Stomach smooth muscle (tissue), 2 donors: ENCODE data around the gene MEGF11.
"Not testable (repeated sequence)": the region's sequence is repeated elsewhere in the genome, so short reads cannot be mapped to it uniquely, and the experiment has no call there.

Experiments
- H3K27ac ChIP-seq: one replicate; pipeline ENCODE4 v1.7.0; 2013; ENCODE audit warnings: mild to moderate bottlenecking, low read length, inconsistent platforms
- H3K27me3 ChIP-seq, 2 donors: one replicate each; pipeline ENCODE4 v1.7.0; 2013; ENCODE audit warnings: low read length in 2 of 2; ENCODE audit not compliant: insufficient read depth in 2 of 2, control insufficient read depth in 1 of 2
- H3K36me3 ChIP-seq, 2 donors: one replicate each; pipeline ENCODE4 v1.7.0; 2013; ENCODE audit warnings: low read length in 2 of 2; ENCODE audit not compliant: control insufficient read depth in 2 of 2, insufficient read depth in 2 of 2
- H3K4me1 ChIP-seq: one replicate; pipeline ENCODE4 v1.7.0; 2013; ENCODE audit warnings: low read length; ENCODE audit not compliant: control insufficient read depth, insufficient read depth
- H3K4me3 ChIP-seq, 2 donors: one replicate each; pipeline ENCODE4 v1.7.0; 2013; ENCODE audit warnings: low read length in 2 of 2
- H3K9ac ChIP-seq, 2 donors: one replicate each; pipeline ENCODE4 v1.7.0; 2013; ENCODE audit warnings: low read length in 2 of 2, mild to moderate bottlenecking in 1 of 2
- H3K9me3 ChIP-seq, 2 donors: one replicate each; pipeline ENCODE4 v1.7.0; 2013; ENCODE audit warnings: low read length in 2 of 2; ENCODE audit not compliant: control insufficient read depth in 2 of 2
- donor health status: healthy.
- donor health status: Pancreatic carcinoma.

Gene MEGF11

GRCh38 chr15:66251790-66252684 lies 1.5 kb downstream of the MEGF11 start:
- H3K4me3 ChIP-seq = peak overlapping the region; percentile 60 to 80
- no peak overlapping the region for H3K27ac ChIP-seq
- no peaks in the 10 kb centered on the region for H3K36me3 ChIP-seq
- H3K27me3 ChIP-seq = peaks cover 45 to 46% of the 10 kb centered on the region in 2 donors
- H3K9me3 ChIP-seq = no peaks in the 10 kb centered on the region
- H3K4me1 ChIP-seq = peaks cover 27% of the 10 kb centered on the region
- peak overlapping the region in 1 of 2 donors; percentile 3 for H3K9ac ChIP-seq

GRCh38 chr15:66251065-66251789 lies 2.3 kb downstream of the MEGF11 start:
- Histone ChIP-seq H3K9me3 (no peaks in the 10 kb centered on the region), H3K36me3 (no peaks in the 10 kb centered on the region), H3K9ac (no peak overlapping the region), H3K27me3 (peaks cover 37 to 44% of the 10 kb centered on the region in 2 donors), H3K4me3 (peak overlapping the region in 1 of 2 donors; percentile 52), H3K27ac (no peak overlapping the region), H3K4me1 (peaks cover 27% of the 10 kb centered on the region)

GRCh38 chr15:66249605-66250174 lies 3.9 kb downstream of the MEGF11 start:
- Histone ChIP-seq H3K9me3 (no peaks in the 10 kb centered on the region), H3K9ac (no peak overlapping the region), H3K36me3 (no peaks in the 10 kb centered on the region), H3K27ac (no peak overlapping the region), H3K4me1 (peaks cover 26% of the 10 kb centered on the region), H3K4me3 (no peak overlapping the region), H3K27me3 (peaks cover 25 to 29% of the 10 kb centered on the region in 2 donors)

- Histone ChIP-seq H3K9ac (no peak overlapping the region), H3K4me3 (no peak overlapping the region), H3K27ac (no peak overlapping the region), H3K27me3 (peaks cover 18 to 20% of the 10 kb centered on the region in 2 donors), H3K9me3 (no peaks in the 10 kb centered on the region), H3K36me3 (no peaks in the 10 kb centered on the region), H3K4me1 (peaks cover 4% of the 10 kb centered on the region)
Observed at GRCh38 chr15:66246937-66247336, 6.6 kb downstream of the MEGF11 start.

- H3K27ac ChIP-seq, H3K4me3 ChIP-seq, H3K9ac ChIP-seq, H3K36me3 ChIP-seq, H3K9me3 ChIP-seq, H3K4me1 ChIP-seq: not testable (repeated sequence)
- H3K27me3 ChIP-seq = peaks cover 8 to 12% of the 10 kb centered on the region in 2 donors
Observed at GRCh38 chr15:66245832-66246231, 7.7 kb downstream of the MEGF11 start.

- H3K4me3 ChIP-seq = no peak overlapping the region
- H3K27me3 ChIP-seq = peaks cover 5 to 8% of the 10 kb centered on the region in 2 donors
- H3K9me3 ChIP-seq = no peaks in the 10 kb centered on the region
- H3K4me1 ChIP-seq = no peaks in the 10 kb centered on the region
- no peak overlapping the region for H3K9ac ChIP-seq
- H3K27ac ChIP-seq = no peak overlapping the region
- no peaks in the 10 kb centered on the region for H3K36me3 ChIP-seq
Observed at GRCh38 chr15:66241908-66242285, 11.7 kb downstream of the MEGF11 start.

- Histone ChIP-seq H3K27ac (no peak overlapping the region), H3K27me3 (peaks cover 5 to 8% of the 10 kb centered on the region in 2 donors), H3K9ac (no peak overlapping the region), H3K4me1 (no peaks in the 10 kb centered on the region), H3K9me3 (no peaks in the 10 kb centered on the region), H3K4me3 (no peak overlapping the region), H3K36me3 (no peaks in the 10 kb centered on the region)
Observed at GRCh38 chr15:66241087-66241907, 12.3 kb downstream of the MEGF11 start.

GRCh38 chr15:66240240-66240794 lies 13.2 kb downstream of the MEGF11 start:
- Histone ChIP-seq H3K27ac (no peak overlapping the region), H3K4me1 (no peaks in the 10 kb centered on the region), H3K27me3 (peaks cover 5 to 10% of the 10 kb centered on the region in 2 donors), H3K9ac (no peak overlapping the region), H3K4me3 (no peak overlapping the region), H3K9me3 (no peaks in the 10 kb centered on the region), H3K36me3 (no peaks in the 10 kb centered on the region)

GRCh38 chr15:66239514-66239913 lies 14.0 kb downstream of the MEGF11 start:
- Histone ChIP-seq H3K27ac (no peak overlapping the region), H3K4me3 (no peak overlapping the region), H3K36me3 (no peaks in the 10 kb centered on the region), H3K4me1 (no peaks in the 10 kb centered on the region), H3K27me3 (peaks cover 5 to 10% of the 10 kb centered on the region in 2 donors), H3K9ac (no peak overlapping the region), H3K9me3 (no peaks in the 10 kb centered on the region)

- Histone ChIP-seq H3K36me3 (no peaks in the 10 kb centered on the region), H3K4me3 (no peak overlapping the region), H3K9me3 (no peaks in the 10 kb centered on the region), H3K27me3 (peaks cover 0 to 10% of the 10 kb centered on the region in 2 donors), H3K9ac (no peak overlapping the region), H3K4me1 (no peaks in the 10 kb centered on the region), H3K27ac (no peak overlapping the region)
Observed at GRCh38 chr15:66238318-66238717, 15.2 kb downstream of the MEGF11 start.
